Tibial nerve (tissue), 4 donors: ENCODE measurements around the gene HHLA2. TPM values are rescaled to one million over a fixed set of nuclear protein-coding genes. Genes with fewer than 3 reads are reported as not detected.
"Not testable (repeated sequence)": the region's sequence is repeated elsewhere in the genome, so short reads cannot be mapped to it uniquely, and the experiment has no call there.

ENCODE experiments used
- DNase-seq, 2 donors: peaks; one replicate each; pipeline ENCODE4 v3.0.0-alpha.2; 2019; ENCODE audit warnings: low spot score in 2 of 2
- H3K27ac ChIP-seq, 4 donors: fragments of 200-600 bp; sonication (generic) in 3 of 4; one replicate each; pipeline ENCODE4 v1.5.1; 2017 to 2019; ENCODE audit warnings: mild to moderate bottlenecking in 1 of 4
- H3K27me3 ChIP-seq, 2 donors: fragments of 200-600 bp; sonication (generic) in 1 of 2; one replicate each; pipeline versions ENCODE4 v1.5.1 to v1.6.0; 2017 to 2019
- H3K36me3 ChIP-seq, 3 donors: fragments of 200-600 bp; sonication (generic); one replicate each; pipeline ENCODE4 v1.5.1; 2018 to 2019
- H3K4me1 ChIP-seq, 4 donors: fragments of 200-600 bp; sonication (generic) in 3 of 4; one replicate each; pipeline ENCODE4 v1.5.1; 2017 to 2019
- H3K4me3 ChIP-seq, 4 donors: fragments of 200-600 bp; sonication (generic) in 3 of 4; one replicate each; pipeline ENCODE4 v1.5.1; 2017 to 2019; ENCODE audit warnings: mild to moderate bottlenecking in 1 of 4, moderate library complexity in 1 of 4
- H3K9me3 ChIP-seq, 4 donors: fragments of 200-600 bp; sonication (generic) in 3 of 4; one replicate each; pipeline ENCODE4 v1.5.1; 2017 to 2019
- CTCF ChIP-seq, 5 experiments: fragments of 200-600 bp in 3 of 5; fragments of 450-650 bp in 2 of 5; sonication (generic) in 3 of 5; IDR thresholded peaks; one replicate each; pipeline ENCODE4 v1.5.1; 2016 to 2019; ENCODE audit warnings: antibody characterized with exemption in 5 of 5, mild to moderate bottlenecking in 3 of 5, moderate library complexity in 2 of 5
- EP300 ChIP-seq, 2 donors: sonication (generic); formaldehyde crosslinking; IDR thresholded peaks; one replicate each; pipeline ENCODE4 v1.6.1; 2017; ENCODE audit warnings: antibody characterized with exemption in 2 of 2, mild to moderate bottlenecking in 1 of 2
- POLR2A ChIP-seq, 2 donors: fragments of 450-650 bp; IDR thresholded peaks; one replicate each; pipeline ENCODE4 v1.6.1; 2017; ENCODE audit warnings: antibody characterized with exemption in 2 of 2, mild to moderate bottlenecking in 2 of 2, moderate library complexity in 2 of 2
- WGBS, 2 donors: methylation state at CpG; one replicate each; pipeline ENCODE4 v1.1.5; 2018; 5-methylcytosine and 5-hydroxymethylcytosine counted together
- total RNA-seq, 4 donors: library from RNA; depleted of rRNA; stranded (reverse); fragments of >200 nt; gene quantifications; one replicate each; pipeline ENCODE4 v1.1.0, GENCODE V29; 2016

HHLA2 gene
- total RNA-seq, 4 donors from 2014 or later = 0.21 to 6.1 TPM; not detected in 2

GRCh38 chr3:108285176-108285575 is 11.2 kb upstream of the HHLA2 start:
- H3K9me3 ChIP-seq = peaks cover 0 to 2% (median 0%) of the 10 kb centered on the region in 4 donors
- no peak overlapping the region for H3K27ac ChIP-seq
- DNase-seq = no peak
- no peak for TF ChIP-seq CTCF (IDR thresholded peaks at IDR 0.05)
- TF ChIP-seq EP300 (IDR thresholded peaks at IDR 0.05) = no peak
- no peak for TF ChIP-seq POLR2A (IDR thresholded peaks at IDR 0.05)
- no peaks in the 10 kb centered on the region for H3K4me1 ChIP-seq
- H3K36me3 ChIP-seq = no peaks in the 10 kb centered on the region
- no peak overlapping the region for H3K4me3 ChIP-seq
- no peaks in the 10 kb centered on the region for H3K27me3 ChIP-seq
- WGBS, 2 donors = 56 to 75% methylated on average over 1 of the region's 1 CpG

GRCh38 chr3:108287146-108287545 is 9.2 kb upstream of the HHLA2 start:
- H3K4me1 ChIP-seq = no peaks in the 10 kb centered on the region
- no peak overlapping the region for H3K4me3 ChIP-seq
- H3K27me3 ChIP-seq = no peaks in the 10 kb centered on the region
- peaks cover 0 to 5% (median 0%) of the 10 kb centered on the region in 4 donors for H3K9me3 ChIP-seq
- no peak overlapping the region for H3K27ac ChIP-seq
- TF ChIP-seq CTCF (IDR thresholded peaks at IDR 0.05) (no peak), POLR2A (IDR thresholded peaks at IDR 0.05) (no peak), EP300 (IDR thresholded peaks at IDR 0.05) (no peak)
- WGBS, 2 donors = 0% methylated on average over 1 of the region's 1 CpG
- no peaks in the 10 kb centered on the region for H3K36me3 ChIP-seq
- no peak for DNase-seq

- not testable (repeated sequence) for H3K27ac ChIP-seq, H3K36me3 ChIP-seq, H3K4me3 ChIP-seq, H3K4me1 ChIP-seq, DNase-seq, H3K9me3 ChIP-seq, H3K27me3 ChIP-seq
- WGBS, 2 donors = 89 to 90% methylated on average over 6 of the region's 6 CpGs
Observed at GRCh38 chr3:108288193-108288592, 8.2 kb upstream of the HHLA2 start.

GRCh38 chr3:108289159-108289558 is 7.2 kb upstream of the HHLA2 start:
- 69 to 75% methylated on average over 2 of the region's 2 CpGs for WGBS, 2 donors
- Histone ChIP-seq H3K9me3 (peaks cover 0 to 5% (median 0%) of the 10 kb centered on the region in 4 donors), H3K4me3 (no peak overlapping the region), H3K36me3 (no peaks in the 10 kb centered on the region), H3K27me3 (no peaks in the 10 kb centered on the region), H3K4me1 (no peaks in the 10 kb centered on the region), H3K27ac (no peak overlapping the region)
- TF ChIP-seq CTCF (IDR thresholded peaks at IDR 0.05) = no peak
- no peak for TF ChIP-seq EP300 (IDR thresholded peaks at IDR 0.05)
- TF ChIP-seq POLR2A (IDR thresholded peaks at IDR 0.05) = no peak
- DNase-seq = no peak

GRCh38 chr3:108292450-108292849 is 3.9 kb upstream of the HHLA2 start:
- Histone ChIP-seq H3K4me3 (no peak overlapping the region), H3K9me3 (peaks cover 0 to 5% (median 0%) of the 10 kb centered on the region in 4 donors), H3K4me1 (no peaks in the 10 kb centered on the region), H3K27me3 (no peaks in the 10 kb centered on the region), H3K27ac (no peak overlapping the region), H3K36me3 (no peaks in the 10 kb centered on the region)
- TF ChIP-seq POLR2A (IDR thresholded peaks at IDR 0.05) (no peak), CTCF (IDR thresholded peaks at IDR 0.05) (no peak), EP300 (IDR thresholded peaks at IDR 0.05) (no peak)
- no peak for DNase-seq

- Histone ChIP-seq H3K27me3 (no peaks in the 10 kb centered on the region), H3K9me3 (peaks cover 0 to 5% (median 0%) of the 10 kb centered on the region in 4 donors), H3K4me1 (no peaks in the 10 kb centered on the region), H3K4me3 (no peak overlapping the region), H3K36me3 (no peaks in the 10 kb centered on the region), H3K27ac (no peak overlapping the region)
- no peak for DNase-seq
- TF ChIP-seq CTCF (IDR thresholded peaks at IDR 0.05) (no peak), EP300 (IDR thresholded peaks at IDR 0.05) (no peak), POLR2A (IDR thresholded peaks at IDR 0.05) (no peak)
Observed at GRCh38 chr3:108292905-108293328, 3.4 kb upstream of the HHLA2 start.
